HG03558 (cell line): ENCODE results near the gene DIAPH3.

Experiments
- ATAC-seq: cut with Tn5 transposase; IDR thresholded peaks from one replicate; pipeline ENCODE4 v1.9.1; 2021; ENCODE audit warnings: moderate number of reproducible peaks; ENCODE audit not compliant: unreplicated experiment; ENCODE audit errors: extremely low read depth

DIAPH3 gene

GRCh38 chr13:59823486-59823885 is 340.2 kb downstream of the DIAPH3 start:
- ATAC-seq: no peak

GRCh38 chr13:59809564-59809963 is 354.2 kb downstream of the DIAPH3 start:
- no peak for ATAC-seq

- ATAC-seq: no peak
These were observed 356.9 kb downstream of the DIAPH3 start for GRCh38 chr13:59806801-59807200.

GRCh38 chr13:59801107-59801880 is 362.4 kb downstream of the DIAPH3 start:
- no peak for ATAC-seq

- ATAC-seq: no peak
These were observed 370.6 kb downstream of the DIAPH3 start for GRCh38 chr13:59793107-59793506.

- no peak for ATAC-seq
These were observed 373.1 kb downstream of the DIAPH3 start for GRCh38 chr13:59790626-59791025.

DNA sequence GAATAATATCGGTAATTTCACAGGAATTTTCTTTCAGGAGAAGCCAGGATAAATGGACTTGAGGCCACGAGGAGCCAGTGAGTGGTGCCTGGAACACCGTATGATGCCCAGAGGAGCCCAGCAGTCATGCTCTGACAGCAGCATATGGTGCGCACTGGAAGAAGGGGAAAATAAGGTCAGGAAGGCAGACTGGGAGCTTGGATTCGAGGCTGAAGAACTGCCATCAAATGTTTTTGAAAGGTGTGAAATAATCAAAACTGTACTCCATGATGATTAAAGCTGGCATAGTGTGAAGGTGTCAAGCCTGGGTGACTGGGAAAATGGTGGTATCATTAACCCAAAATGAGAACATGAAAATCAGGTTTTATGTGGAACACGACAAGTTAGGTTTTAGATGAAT is 374.2 kb downstream of the DIAPH3 start:
- ATAC-seq: no peak

DNA sequence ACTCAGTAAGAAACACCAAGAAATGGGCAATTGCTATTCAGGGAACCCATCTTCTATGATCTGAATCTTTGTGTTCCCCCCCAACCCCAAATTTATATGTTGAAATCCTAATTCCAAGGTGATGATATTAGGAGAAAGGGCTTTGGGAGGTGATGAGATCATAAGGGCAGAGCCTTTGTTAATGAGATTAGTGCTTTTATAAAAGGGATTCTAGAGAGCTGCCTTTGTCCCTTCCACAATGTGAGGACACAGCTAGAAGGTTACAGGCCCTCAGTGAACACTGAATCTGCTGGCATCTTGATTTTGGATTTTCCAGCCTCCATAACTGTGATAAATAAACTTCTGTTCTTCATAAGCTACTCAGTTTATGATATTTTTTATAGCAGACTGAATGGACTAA is 376.0 kb downstream of the DIAPH3 start:
- ATAC-seq: no peak

- ATAC-seq: no peak
These were observed 381.0 kb downstream of the DIAPH3 start for GRCh38 chr13:59782696-59783095.

DNA sequence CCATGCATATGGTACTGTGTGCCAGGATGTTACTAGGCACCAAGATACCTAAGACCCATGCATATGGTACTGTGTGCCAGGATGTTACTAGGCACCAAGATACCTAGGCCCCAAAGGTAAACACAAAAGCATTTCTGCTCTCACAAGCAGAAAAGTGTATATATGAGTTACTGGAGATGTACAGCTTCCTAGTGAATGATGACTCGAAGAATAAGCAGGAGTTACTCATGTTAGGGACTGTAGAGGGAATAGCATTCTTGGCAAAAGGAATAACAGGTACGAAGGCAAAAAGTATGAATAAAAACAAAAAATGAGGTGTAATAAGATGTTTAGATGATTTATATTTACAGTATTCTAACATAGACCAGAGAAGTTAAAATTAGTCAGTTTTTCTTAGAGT is 383.7 kb downstream of the DIAPH3 start:
- no peak for ATAC-seq

- ATAC-seq: no peak
These were observed 386.6 kb downstream of the DIAPH3 start for GRCh38 chr13:59776924-59777690.

DNA sequence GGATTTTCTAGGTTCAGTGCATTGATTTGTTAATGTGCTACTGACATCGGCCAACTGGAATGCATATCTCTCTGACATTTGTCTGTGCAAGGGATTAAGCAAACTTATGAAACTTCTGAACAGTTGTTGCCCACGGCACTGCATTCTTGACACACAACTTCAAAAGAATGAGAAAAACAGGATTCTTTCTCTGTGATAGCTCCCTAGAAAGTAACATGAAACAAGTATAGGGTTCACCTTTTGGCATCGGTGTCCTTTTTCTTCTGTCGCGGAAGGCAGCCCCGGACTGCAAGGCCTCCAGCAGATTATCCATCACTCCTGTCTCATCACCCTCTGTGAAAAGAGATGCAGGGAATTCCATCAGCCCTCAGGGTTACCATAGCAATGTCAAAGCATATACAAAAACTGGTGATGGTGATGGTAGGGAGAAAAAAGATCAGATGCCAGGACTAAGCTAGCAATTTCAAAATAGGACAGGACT is 389.2 kb downstream of the DIAPH3 start:
- ATAC-seq: no peak

GRCh38 chr13:59771272-59771671 is 392.5 kb downstream of the DIAPH3 start:
- ATAC-seq: no peak

DNA sequence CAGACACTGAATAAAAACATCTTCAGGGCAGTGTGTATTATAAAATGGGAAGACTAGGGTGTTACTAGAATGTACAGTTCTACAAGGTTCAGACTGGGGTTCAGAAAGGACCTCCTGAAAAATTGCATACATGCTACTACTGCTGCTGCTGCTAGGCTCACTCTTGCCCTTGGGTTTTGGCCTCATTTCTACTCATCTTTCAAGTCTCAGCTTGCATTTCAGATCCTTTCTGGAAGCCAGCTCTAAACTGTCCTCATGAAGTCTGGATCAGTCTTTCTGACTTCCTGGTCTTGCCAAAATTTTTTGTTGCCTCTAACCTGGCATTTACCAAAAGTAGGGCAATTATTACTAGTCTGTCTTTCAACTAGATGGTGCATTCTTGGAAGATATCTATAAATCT is 393.3 kb downstream of the DIAPH3 start:
- ATAC-seq: no peak

DNA sequence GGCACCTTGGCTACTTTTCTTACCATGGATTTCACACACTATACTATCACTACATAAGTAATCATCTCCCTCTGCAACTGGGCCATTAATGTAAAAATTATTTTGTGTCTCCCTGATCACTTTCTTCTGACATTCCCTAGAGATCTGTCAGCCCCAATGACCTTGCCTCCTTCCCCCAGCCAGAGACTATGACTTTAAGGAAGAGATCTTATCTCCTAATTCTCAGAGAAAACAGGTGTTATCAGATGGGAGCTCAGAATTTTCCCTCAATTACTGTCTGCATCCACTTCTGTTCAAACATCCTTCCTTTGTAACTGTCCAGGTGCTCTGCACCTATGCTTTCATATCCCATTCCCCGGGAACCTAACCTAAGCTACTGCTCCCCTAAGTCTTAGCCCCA is 397.5 kb downstream of the DIAPH3 start:
- ATAC-seq: no peak

DNA sequence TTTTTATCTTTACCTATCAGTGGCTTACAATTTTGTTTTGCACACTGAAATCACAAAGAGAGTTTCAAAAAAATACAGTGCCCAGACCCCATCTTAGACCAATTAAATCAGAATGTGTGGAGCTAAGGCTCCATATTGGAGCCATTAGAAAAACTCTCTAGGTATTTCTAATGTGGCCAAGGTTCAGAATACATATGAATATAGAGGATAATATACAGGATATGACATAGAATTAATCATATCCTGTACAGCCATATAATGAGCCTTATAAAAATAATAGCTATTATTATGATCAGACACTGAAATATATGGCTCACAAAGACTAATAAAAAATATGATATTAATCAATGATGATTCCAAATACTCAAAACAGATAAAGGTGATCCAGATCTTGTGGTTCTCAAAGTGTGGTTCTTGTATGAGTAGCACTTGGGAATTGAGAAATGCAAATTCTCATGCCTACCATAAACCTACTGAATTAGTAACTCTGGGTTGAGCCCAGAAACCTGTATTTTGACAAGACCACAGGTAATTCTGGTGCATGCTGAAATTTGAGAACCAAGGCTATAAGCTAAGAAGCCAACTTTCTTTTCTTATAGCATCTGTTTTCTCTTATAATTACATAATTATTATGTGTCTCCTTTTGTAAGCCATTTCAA is 408.0 kb downstream of the DIAPH3 start:
- no peak for ATAC-seq

GRCh38 chr13:59754411-59754810 is 409.3 kb downstream of the DIAPH3 start:
- ATAC-seq: no peak

- ATAC-seq: no peak
These were observed 412.9 kb downstream of the DIAPH3 start for GRCh38 chr13:59750860-59751259.

DNA sequence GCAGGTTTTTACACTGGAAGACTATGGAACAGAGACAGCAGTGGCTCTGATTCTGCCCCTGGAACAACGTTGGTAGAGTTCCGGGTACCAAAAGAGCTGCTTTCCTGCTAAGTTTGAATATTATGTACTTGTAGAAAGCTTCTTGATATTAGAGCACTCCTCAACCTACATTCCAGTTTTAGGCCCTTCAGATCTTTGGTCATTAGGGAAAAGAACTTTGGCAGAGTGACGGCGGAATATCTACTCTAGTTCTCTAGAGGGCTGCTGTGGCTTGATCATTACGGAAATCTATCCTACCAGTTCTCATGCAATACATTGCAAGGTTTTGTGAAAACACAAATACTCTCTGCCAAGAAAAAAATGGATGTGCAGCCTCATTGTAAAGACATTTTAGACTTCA is 415.7 kb downstream of the DIAPH3 start:
- no peak for ATAC-seq

DNA sequence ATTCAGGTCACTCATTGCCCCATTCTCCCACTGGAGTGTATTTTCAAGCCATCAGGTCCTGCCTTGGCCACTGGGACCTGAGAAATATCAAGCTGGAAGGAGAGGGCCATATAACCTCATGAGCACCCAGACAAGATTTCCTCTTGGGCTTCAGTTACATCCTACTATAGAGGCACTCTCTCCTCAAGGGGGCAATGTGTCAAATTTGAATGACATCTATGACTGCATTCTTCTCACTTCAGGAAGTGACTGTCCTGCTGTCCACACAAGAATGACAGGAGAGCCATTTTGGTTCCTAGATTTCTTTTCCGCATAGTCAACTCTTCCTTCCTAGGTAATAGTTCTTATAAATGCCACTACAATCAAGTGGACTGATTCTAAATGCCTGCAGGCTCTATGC is 416.2 kb downstream of the DIAPH3 start:
- ATAC-seq: no peak

DNA sequence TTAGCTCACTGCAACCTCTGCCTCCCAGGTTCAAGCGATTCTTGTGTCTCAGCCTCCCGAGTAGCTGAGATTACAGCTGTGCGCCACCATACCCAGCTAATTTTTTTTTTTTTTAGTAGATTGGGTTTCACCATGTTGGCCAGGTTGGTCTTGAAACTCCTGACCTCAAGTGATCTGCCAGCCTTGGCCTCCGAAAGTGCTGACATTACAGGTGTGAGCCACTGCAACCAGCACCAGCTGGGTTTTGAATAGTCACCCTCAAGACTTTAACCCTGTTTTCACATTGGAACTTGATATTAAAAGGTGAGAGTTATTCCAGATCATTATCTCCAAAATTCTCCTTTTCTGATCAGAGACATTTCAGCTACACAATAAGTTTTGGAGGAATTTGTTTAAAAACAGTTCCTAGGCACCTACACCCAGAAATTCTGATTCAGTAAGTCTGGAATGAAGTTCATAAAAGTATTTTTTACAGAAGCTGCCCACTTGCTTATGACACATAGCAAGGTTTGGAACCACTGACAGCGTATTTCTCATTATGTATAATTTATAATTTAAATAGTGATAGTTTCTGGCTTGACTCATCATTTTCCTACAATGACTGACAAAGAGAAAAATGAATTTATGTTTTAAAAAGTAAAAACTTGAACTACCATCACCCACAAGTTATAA is 417.3 kb downstream of the DIAPH3 start:
- ATAC-seq: no peak
